Suprapubic skin (tissue), 3 donors: ENCODE measurements around the gene PROX2.

Experiments
- CTCF ChIP-seq, 2 donors: fragments of 200-600 bp in 1 of 2; fragments of 450-650 bp in 1 of 2; sonication (generic) in 1 of 2; IDR thresholded peaks; one replicate each; pipeline ENCODE4 v1.5.1; 2016 to 2019; ENCODE audit warnings: antibody characterized with exemption in 2 of 2, mild to moderate bottlenecking in 1 of 2, moderate library complexity in 1 of 2
- POLR2AphosphoS5 ChIP-seq, 3 donors: sonication (generic); formaldehyde crosslinking; IDR thresholded peaks; one replicate each; pipeline ENCODE4 v1.6.1; 2017; ENCODE audit warnings: antibody characterized with exemption in 3 of 3

GRCh38 chr14:74882103-74882920 lies 6.4 kb upstream of the PROX2 start:
- TF ChIP-seq CTCF (IDR thresholded peaks at IDR 0.05) (no peak), POLR2AphosphoS5 (IDR thresholded peaks at IDR 0.05) (peak in 1 of 3 donors; percentile 9)
